Activated B cell treated with CpG ODN at 0.5 μM for 24 hours (primary cell): ENCODE measurements around the gene COQ5. TPM values are rescaled to one million over a fixed set of nuclear protein-coding genes. Genes with fewer than 3 reads are reported as not detected.

Experiments
- ATAC-seq: fragments of 200-7000 bp; cut with Tn5 transposase; one replicate; pipeline ENCODE4 v1.10.0; 2021; ENCODE audit warnings: low read depth, mild to moderate bottlenecking, moderate library complexity
- CTCF ChIA-PET: fragments of 350-600 bp; sonication (Branson Sonifier 250); formaldehyde crosslinking; loops from one replicate; lab custom pipeline; 2021; ENCODE audit warnings: antibody characterized with exemption; lab: Charles Lee
- POLR2A ChIA-PET: fragments of 350-600 bp; sonication (Branson Sonifier 250); formaldehyde crosslinking; loops from one replicate; lab custom pipeline; 2021; ENCODE audit warnings: antibody characterized with exemption; lab: Charles Lee
- DNase-seq: peaks from one replicate; pipeline ENCODE4 v3.0.0; 2022
- H3K27ac Mint-ChIP-seq: one replicate; pipeline ENCODE4 v1.8.0; 2020; ENCODE audit warnings: mixed read lengths
- H3K27me3 Mint-ChIP-seq: one replicate; pipeline ENCODE4 v1.8.0; 2021; ENCODE audit warnings: mixed read lengths
- H3K36me3 Mint-ChIP-seq: one replicate; pipeline ENCODE4 v1.8.0; 2021; ENCODE audit warnings: low read depth, mixed read lengths
- H3K4me1 Mint-ChIP-seq: one replicate; pipeline ENCODE4 v1.8.0; 2021; ENCODE audit warnings: mixed read lengths
- H3K4me3 Mint-ChIP-seq: one replicate; pipeline ENCODE4 v1.8.0; 2020; ENCODE audit warnings: mild to moderate bottlenecking, mixed read lengths
- H3K9me3 Mint-ChIP-seq: one replicate; pipeline ENCODE4 v1.8.0; 2020; ENCODE audit warnings: mixed read lengths
- intact Hi-C: fragments of 100-400 bp; cut with micrococcal nuclease; formaldehyde crosslinking; loops from one replicate; pipeline ENCODE4 v1.15.1; 2024
- total RNA-seq: library from RNA; stranded (reverse); gene quantifications from 2 replicates; pipeline ENCODE4 v1.2.3, GENCODE V29; 2022
- TF ChIP-seq, protein P1 (sequence below): fragments of 200-600 bp; IDR thresholded peaks from one replicate; pipeline ENCODE4 v1.8.0; 2022; ENCODE audit warnings: antibody characterized with exemption, mild to moderate bottlenecking

The COQ5 gene
- total RNA-seq, 1 donor from 2014 or later = 29.5 TPM

DNA sequence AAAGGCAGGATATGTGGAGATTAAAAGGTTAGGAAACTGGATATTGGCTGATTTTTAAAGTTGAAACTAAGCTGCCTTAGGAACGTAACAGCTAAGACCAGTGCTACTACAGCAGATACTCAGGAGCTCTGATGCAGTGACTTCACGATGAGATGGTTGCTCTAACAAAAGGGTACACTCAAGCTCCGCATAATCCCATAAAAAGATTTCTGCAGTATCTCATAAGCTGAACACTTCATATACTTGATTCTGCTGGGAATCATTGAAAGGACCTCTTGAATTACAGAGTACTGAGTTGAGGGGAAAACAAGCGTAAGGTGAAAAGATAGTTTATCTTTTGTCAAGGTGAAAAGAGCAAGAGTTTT is 8.9 kb upstream of the COQ5 start:
- H3K4me3 Mint-ChIP-seq = peak overlapping the region; percentile 64
- H3K27ac Mint-ChIP-seq = no peak overlapping the region
- ChIA-PET CTCF (interaction anchor here (1.0 kb wide), 1 partner anchor 43 kb away, joined by 3 read pairs; the partner anchor contains the start of gene POP5), POLR2A (interaction anchor here (1.6 to 1.8 kb wide), 2 partner anchors 42 to 246 kb away, joined by 4 read pairs; partner anchors contain the start of genes DYNLL1 and RNU4-2)
- H3K9me3 Mint-ChIP-seq = no peaks in the 10 kb centered on the region
- TF ChIP-seq, protein P1, sequence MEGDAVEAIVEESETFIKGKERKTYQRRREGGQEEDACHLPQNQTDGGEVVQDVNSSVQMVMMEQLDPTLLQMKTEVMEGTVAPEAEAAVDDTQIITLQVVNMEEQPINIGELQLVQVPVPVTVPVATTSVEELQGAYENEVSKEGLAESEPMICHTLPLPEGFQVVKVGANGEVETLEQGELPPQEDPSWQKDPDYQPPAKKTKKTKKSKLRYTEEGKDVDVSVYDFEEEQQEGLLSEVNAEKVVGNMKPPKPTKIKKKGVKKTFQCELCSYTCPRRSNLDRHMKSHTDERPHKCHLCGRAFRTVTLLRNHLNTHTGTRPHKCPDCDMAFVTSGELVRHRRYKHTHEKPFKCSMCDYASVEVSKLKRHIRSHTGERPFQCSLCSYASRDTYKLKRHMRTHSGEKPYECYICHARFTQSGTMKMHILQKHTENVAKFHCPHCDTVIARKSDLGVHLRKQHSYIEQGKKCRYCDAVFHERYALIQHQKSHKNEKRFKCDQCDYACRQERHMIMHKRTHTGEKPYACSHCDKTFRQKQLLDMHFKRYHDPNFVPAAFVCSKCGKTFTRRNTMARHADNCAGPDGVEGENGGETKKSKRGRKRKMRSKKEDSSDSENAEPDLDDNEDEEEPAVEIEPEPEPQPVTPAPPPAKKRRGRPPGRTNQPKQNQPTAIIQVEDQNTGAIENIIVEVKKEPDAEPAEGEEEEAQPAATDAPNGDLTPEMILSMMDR = no peak
- intact Hi-C loops = no loop called here
- peaks cover 67% of the 10 kb centered on the region for H3K4me1 Mint-ChIP-seq
- no peak for DNase-seq
- no peak for ATAC-seq
- peaks cover 46% of the 10 kb centered on the region for H3K36me3 Mint-ChIP-seq
- no peaks in the 10 kb centered on the region for H3K27me3 Mint-ChIP-seq

DNA sequence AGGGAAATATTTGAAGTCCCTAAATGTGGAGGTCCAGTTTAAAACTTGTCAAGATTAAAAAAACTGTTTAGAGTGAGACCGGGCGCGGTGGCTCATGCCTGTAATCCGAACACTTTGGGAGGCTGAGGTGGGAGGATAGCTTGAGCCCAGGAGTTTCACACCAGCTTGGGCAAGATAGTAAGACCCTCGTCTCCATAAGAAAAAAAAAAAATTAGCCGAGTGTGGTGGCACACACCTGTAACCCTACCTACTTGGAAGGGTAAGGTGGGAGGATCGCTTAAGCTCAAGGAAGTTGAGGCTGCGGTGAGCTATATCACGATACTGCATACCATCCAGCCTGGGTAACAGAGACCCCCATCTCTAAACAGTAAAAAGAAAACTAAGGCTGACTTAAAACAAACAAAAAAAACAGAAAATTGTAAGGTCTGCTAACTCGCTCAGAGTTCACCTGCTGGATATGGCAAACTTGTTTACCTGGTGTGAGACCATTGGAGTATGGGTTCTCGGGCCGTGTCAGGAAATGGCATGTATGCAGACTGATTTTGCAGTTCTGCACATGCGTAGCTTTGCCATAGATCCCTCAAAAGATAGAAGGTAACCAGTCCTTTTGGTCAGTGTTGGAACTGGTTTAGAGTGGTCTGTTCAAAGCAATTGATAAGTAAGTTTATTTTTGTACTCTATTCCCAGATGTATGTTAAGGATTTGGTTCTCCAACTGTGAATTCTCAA is 7.3 kb upstream of the COQ5 start:
- ATAC-seq = no peak
- TF ChIP-seq, protein P1 = no peak
- ChIA-PET CTCF (interaction anchor here (1.0 to 1.1 kb wide), 2 partner anchors 47 to 66 kb away, joined by 3 read pairs; partner anchors contain the start of gene SRSF9), POLR2A (interaction anchor here (0.5 to 1.9 kb wide), 5 partner anchors 40 to 691 kb away, joined by 3 to 10 read pairs (median 4); partner anchors contain the start of genes DYNLL1, RNU4-1 and RNU4-2)
- Mint-ChIP-seq H3K4me3 (peak overlapping the region; percentile 64), H3K27me3 (no peaks in the 10 kb centered on the region), H3K9me3 (no peaks in the 10 kb centered on the region), H3K4me1 (peaks cover 65% of the 10 kb centered on the region), H3K36me3 (peaks cover 31% of the 10 kb centered on the region), H3K27ac (peak overlapping the region; percentile 91)
- DNase-seq = no peak
- intact Hi-C loops = no loop called here

DNA sequence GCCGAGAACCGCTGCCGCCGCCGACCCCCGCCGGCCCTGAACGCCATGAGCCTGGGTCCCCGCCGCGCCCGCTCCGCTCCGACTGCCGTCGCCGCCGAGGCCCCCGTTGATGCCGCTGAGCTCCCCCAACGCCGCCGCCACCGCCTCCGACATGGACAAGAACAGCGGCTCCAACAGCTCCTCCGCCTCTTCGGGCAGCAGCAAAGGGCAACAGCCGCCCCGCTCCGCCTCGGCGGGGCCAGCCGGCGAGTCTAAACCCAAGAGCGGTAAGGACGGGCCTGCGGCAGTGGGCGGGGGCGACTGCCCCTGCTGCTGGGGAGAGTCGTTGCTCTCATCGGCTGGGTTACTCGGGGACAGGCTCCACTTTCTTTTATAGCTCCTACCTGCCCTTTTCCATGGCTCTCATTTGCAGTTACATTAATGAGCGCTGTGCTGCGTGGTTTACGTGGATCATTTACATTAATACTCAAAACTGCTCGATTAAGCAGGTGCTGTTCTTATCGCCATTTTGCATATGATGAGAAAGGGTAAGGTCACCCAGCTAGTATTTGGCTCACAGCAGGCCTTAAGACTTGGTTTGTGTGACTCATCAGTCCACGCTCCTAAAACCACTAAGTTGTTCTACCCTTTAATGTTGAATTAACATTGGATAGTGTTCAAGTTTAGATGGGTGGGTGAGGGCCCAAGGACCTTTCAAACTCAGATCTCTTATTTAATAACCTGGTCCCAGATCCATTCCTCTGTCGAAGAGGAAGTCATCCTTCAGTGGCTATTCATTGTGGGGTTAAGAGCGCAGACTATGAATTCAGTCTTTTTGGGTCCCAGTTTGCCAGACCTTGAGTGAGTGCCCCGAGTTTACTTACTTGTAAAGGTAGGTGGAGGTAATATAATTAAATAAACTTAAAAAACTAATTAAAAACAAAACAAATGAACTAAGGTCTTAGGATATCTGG is 6.0 kb upstream of the COQ5 start:
- H3K4me1 Mint-ChIP-seq = peaks cover 58% of the 10 kb centered on the region
- ATAC-seq = peak; percentile 63

DNA sequence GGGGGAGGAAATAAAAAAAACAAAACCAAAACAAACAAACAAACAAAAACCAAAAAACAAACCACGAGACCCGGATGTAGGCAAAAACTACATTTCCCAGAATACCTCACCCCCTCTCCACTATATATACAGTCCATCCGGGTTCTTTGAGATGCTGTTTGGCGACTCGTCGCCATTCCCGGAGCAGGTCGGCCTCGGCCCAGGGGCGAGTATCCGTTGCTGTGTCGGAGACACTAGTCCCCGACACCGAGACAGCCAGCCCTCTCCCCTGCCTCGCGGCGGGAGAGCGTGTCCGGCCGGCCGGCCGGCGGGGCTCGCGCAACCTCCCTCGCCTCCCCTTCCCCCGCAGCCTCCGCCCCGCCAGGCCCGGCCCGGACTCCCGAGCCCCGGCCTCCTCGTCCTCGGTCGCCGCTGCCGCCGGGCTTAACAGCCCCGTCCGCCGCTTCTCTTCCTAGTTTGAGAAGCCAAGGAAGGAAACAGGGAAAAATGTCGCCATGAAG is 5.3 kb upstream of the COQ5 start, which contains the start of gene RNF10:
TSS of gene RNF10 (plus strand) at position 154 of the 500 bp plus-strand sequence. CDS start 456 bp downstream, outside the sequence.
- ChIA-PET CTCF (interaction anchor here (1.0 kb wide), 1 partner anchor 129 kb away, joined by 3 read pairs; no protein-coding TSS in a partner anchor), POLR2A (interaction anchor here (1.1 to 1.9 kb wide), 7 partner anchors 9 to 1966 kb away, joined by 3 to 13 read pairs (median 7); partner anchors contain the start of genes POP5, RNU4-1, RNU4-2 and RPLP0)
- Mint-ChIP-seq H3K27me3 (no peaks in the 10 kb centered on the region), H3K36me3 (peaks cover 19% of the 10 kb centered on the region), H3K4me1 (peaks cover 60% of the 10 kb centered on the region), H3K27ac (peak within 1 kb of the TSS; percentile 91), H3K4me3 (peak within 1 kb of the TSS; percentile 93), H3K9me3 (no peaks in the 10 kb centered on the region)
- ATAC-seq (peak; percentile 68), DNase-seq (peak; percentile 66)
- TF ChIP-seq, protein P1 = no peak
- intact Hi-C loops = loop anchor here (1.0 to 2.0 kb wide), 5 partner anchors 38 to 178 kb away; partner anchors contain the start of genes DYNLL1, MLEC, POP5 and SRSF9

More for the DNA sequence above, 6.0 kb upstream of the COQ5 start:
- CTCF ChIA-PET = interaction anchor here (1.0 to 1.1 kb wide), 2 partner anchors 48 to 128 kb away, joined by 3 read pairs; no protein-coding TSS in a partner anchor
- Mint-ChIP-seq H3K36me3 (peaks cover 20% of the 10 kb centered on the region), H3K9me3 (no peaks in the 10 kb centered on the region), H3K27me3 (no peaks in the 10 kb centered on the region), H3K4me3 (peak overlapping the region; percentile 93), H3K27ac (peak overlapping the region; percentile 91)
- POLR2A ChIA-PET = interaction anchor here (0.5 to 1.9 kb wide), 9 partner anchors 9 to 1966 kb away, joined by 3 to 13 read pairs (median 5); partner anchors contain the start of genes POP5, RNU4-1, RNU4-2 and RPLP0
- DNase-seq = no peak
- intact Hi-C loops = loop anchor here (1.0 to 2.0 kb wide), 6 partner anchors 39 to 179 kb away; partner anchors contain the start of genes COX6A1, DYNLL1, MLEC and POP5
- TF ChIP-seq, protein P1 = no peak
